GM12872 (cell line): ENCODE results near the gene SPOUT1.

ENCODE experiments used
- CTCF ChIP-seq: IDR thresholded peaks from 3 replicates; pipeline ENCODE4 v1.5.1; 2011; ENCODE audit warnings: low read depth, mild to moderate bottlenecking, low read length, moderate library complexity; ENCODE audit not compliant: insufficient read depth

The SPOUT1 gene

GRCh38 chr9:128836509-128837145 lies 7.0 kb upstream of the SPOUT1 start:
- no peak for TF ChIP-seq CTCF

DNA sequence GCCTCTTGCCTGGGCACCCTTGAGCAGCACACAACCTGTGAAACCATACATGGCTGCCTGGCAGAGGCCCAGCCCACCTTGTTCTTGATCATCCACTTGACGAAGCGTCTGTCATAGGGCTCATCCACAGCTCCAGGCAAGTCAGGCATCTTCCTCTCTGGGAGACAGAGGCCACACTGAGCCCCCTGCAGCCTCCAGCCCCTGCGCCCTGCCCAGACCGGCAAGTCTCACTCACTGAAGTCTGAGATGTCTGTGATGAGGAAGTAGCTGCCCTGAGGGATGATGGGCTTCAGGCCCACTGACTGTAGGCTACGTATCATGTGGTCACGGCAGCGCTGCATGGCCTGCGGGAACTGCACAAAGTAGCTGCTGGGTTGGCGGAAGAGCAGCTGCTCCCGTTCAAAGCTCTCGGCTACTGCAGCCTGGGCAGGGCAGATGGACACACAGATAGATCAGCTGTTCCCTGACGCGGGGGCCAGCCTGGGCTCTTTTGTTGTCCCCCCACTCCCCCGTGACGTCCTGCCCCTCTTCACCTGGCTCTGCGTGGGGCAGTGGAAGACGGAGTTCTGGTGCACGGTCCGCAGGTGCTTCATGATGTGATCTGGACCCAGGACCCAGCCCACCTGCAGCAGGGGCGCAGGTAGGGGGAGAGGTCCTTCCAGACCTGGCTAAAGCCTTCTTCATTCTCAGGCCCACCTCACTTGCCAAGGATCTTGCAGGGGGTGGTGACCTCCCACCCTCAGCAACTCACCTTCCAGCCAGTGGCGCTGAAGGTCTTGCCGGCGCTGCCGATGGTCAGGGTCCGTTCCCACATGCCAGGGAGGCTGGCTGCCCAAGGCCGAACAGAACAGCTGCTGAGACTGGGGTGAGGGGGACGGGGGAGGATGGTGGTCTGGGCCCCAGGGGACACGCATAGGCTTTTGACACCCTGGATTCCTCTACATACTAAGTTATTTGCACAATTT lies 5.9 kb upstream of the SPOUT1 start:
- TF ChIP-seq CTCF, result no peak

GRCh38 chr9:128833696-128834095 lies 4.1 kb upstream of the SPOUT1 start:
- no peak for TF ChIP-seq CTCF

- TF ChIP-seq CTCF, result no peak
Observed at GRCh38 chr9:128828719-128829452, 708 bp downstream of the SPOUT1 start.

GRCh38 chr9:128828267-128828666 lies 1.3 kb downstream of the SPOUT1 start:
- TF ChIP-seq CTCF, result no peak

- TF ChIP-seq CTCF, result peak; percentile 23; the same call in 1 of the 3 replicates
Observed at GRCh38 chr9:128825923-128826700, 3.5 kb downstream of the SPOUT1 start.
